HG03196 (cell line): ENCODE results near the gene DCAF11.

Experiments used
- ATAC-seq: cut with Tn5 transposase; IDR thresholded peaks from one replicate; pipeline ENCODE4 v1.9.1; 2021; ENCODE audit not compliant: unreplicated experiment

DCAF11 gene

GRCh38 chr14:24137529-24138395, 23.2 kb downstream of the DCAF11 start:
- ATAC-seq, result no peak

- no peak for ATAC-seq
These were observed 24.1 kb downstream of the DCAF11 start for GRCh38 chr14:24138396-24139271.

- ATAC-seq, result no peak
These were observed 24.8 kb downstream of the DCAF11 start for GRCh38 chr14:24139272-24139934.

GRCh38 chr14:24141097-24141880, 26.7 kb downstream of the DCAF11 start, which contains the start of gene EMC9:
Gene EMC9, minus strand, starts transcription at chr14:24141591. Its CDS starts 287 bp downstream, at chr14:24141304.
- peak; percentile 81 for ATAC-seq

- ATAC-seq, result no peak
These were observed 28.9 kb downstream of the DCAF11 start for GRCh38 chr14:24143511-24143910.

- ATAC-seq, result no peak
These were observed 29.9 kb downstream of the DCAF11 start for GRCh38 chr14:24144451-24144850.

GRCh38 chr14:24145219-24145618, 30.6 kb downstream of the DCAF11 start:
- ATAC-seq, result no peak

GRCh38 chr14:24145690-24146452, 31.3 kb downstream of the DCAF11 start:
- no peak for ATAC-seq

GRCh38 chr14:24146453-24146977, 31.9 kb downstream of the DCAF11 start, which contains the start of gene PSME2:
Gene PSME2, minus strand, starts transcription at chr14:24146610. Its CDS starts 29 bp downstream, at chr14:24146581.
- ATAC-seq, result peak; percentile 64

GRCh38 chr14:24146978-24147760, 32.6 kb downstream of the DCAF11 start, which contains the start of gene RNF31:
Gene RNF31, plus strand, starts transcription at chr14:24147498. Its CDS starts 201 bp downstream, at chr14:24147699.
- ATAC-seq, result peak; percentile 73

GRCh38 chr14:24147761-24148428, 33.3 kb downstream of the DCAF11 start:
- ATAC-seq, result no peak

GRCh38 chr14:24149302-24149969, 34.9 kb downstream of the DCAF11 start:
- no peak for ATAC-seq

- ATAC-seq, result no peak
These were observed 35.5 kb downstream of the DCAF11 start for GRCh38 chr14:24150061-24150460.

- no peak for ATAC-seq
These were observed 36.0 kb downstream of the DCAF11 start for GRCh38 chr14:24150567-24150966.

- no peak for ATAC-seq
These were observed 36.4 kb downstream of the DCAF11 start for GRCh38 chr14:24150993-24151392.

- no peak for ATAC-seq
These were observed 37.0 kb downstream of the DCAF11 start for GRCh38 chr14:24151404-24152080.

- no peak for ATAC-seq
These were observed 40.5 kb downstream of the DCAF11 start for GRCh38 chr14:24155100-24155499.
